ENCODE data around the gene RNFT1. TPM values are rescaled to one million over a fixed set of nuclear protein-coding genes. Genes with fewer than 3 reads are reported as not detected.
"Not testable (repeated sequence)": the region's sequence is repeated elsewhere in the genome, so short reads cannot be mapped to it uniquely, and the experiment has no call there.

Gene RNFT1
- total RNA-seq, 1 experiment from 2014 or later: 43.6 TPM

DNA sequence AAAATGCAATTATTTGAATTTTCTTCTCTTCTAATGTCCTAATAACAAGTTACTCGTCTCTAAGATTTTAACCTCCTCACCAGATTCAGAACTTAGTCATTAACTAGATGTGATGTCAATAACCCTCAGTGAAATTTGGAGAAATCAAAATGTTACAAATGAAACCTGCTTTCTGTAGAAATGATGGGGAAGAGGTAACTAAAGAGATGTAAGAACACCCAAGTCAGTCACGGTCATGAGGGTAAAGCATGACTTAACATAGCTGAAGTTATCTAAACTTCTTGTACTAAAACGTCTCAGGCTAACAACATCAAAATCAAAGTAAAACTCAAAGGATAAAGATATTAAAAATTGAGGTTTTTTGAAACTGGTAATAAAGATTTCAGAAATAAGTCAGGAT lies 9.7 kb downstream of the RNFT1 start:
- Histone ChIP-seq H3K27me3 (replicated peaks) (no peaks in the 10 kb centered on the region), H3K4me3 (no peak overlapping the region), H3K4me1 (replicated peaks) (no peaks in the 10 kb centered on the region), H3K36me3 (peaks cover 14% of the 10 kb centered on the region), H3K27ac (no peak overlapping the region), H3K9me3 (replicated peaks) (no peaks in the 10 kb centered on the region)
- DNase-seq (ENCODE audit: low read depth in 1 of 2, low spot score in 2 of 2): no peak

DNA sequence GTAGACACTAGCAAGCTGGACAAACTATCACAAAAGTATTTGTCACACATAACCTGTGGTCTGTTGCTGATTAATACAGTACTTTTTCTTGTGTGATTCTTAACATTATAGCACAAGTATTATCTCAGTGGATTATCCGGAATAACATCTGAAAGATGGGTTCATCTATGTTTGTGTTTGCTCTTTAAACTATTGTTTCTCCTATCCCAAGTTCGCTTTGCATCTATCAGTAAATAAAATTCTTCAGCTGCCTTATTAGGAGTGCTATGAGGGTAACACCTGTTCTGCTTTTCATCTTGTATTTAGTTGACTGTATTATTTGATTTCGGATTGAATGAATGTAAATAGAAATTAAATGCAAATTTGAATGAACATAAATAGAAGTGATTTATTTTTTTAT lies 14.5 kb downstream of the RNFT1 start:
- Histone ChIP-seq H3K4me3 (no peak overlapping the region), H3K27me3 (replicated peaks) (no peaks in the 10 kb centered on the region), H3K36me3 (peaks cover 26% of the 10 kb centered on the region), H3K9me3 (replicated peaks) (no peaks in the 10 kb centered on the region), H3K27ac (no peak overlapping the region), H3K4me1 (replicated peaks) (no peaks in the 10 kb centered on the region)
- DNase-seq (ENCODE audit: low read depth in 1 of 2, low spot score in 2 of 2): no peak

DNA sequence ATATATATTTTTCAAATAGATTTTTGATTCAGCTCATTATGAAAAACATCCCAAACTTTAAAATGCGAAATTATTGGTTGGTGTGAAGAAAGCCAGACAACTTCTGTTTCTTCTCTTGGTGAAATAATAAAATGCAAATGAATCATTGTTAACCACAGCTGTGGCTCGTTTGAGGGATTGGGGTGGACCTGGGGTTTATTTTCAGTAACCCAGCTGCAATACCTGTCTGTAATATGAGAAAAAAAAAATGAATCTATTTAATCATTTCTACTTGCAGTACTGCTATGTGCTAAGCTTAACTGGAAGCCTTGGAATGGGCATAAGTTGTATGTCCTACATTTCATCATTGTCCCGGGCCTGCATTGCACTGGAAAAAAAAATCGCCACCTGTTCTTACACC lies 17.2 kb downstream of the RNFT1 start:
- not testable (repeated sequence) for H3K4me3 ChIP-seq; DNase-seq (ENCODE audit: low read depth in 1 of 2, low spot score in 2 of 2)

DNA sequence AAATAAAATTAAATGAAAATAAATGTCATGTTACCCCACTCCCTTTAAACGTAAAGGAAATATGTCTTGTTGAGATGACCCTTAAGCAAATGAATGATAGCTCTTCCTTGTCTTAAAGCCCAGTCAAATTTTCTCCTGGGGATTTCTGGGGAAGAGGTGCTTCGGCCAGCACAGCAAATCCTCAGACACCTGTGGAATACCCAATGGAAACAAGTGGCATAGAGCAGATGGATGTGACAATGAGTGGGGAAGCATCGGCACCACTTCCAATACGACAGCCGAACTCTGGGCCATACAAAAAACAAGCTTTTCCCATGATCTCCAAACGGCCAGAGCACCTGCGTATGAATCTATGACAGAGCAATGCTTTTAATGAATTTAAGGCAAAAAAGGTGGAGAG lies 18.1 kb downstream of the RNFT1 start:
- not testable (repeated sequence) for H3K4me3 ChIP-seq; DNase-seq (ENCODE audit: low read depth in 1 of 2, low spot score in 2 of 2); H3K9me3 ChIP-seq (replicated peaks); H3K27me3 ChIP-seq (replicated peaks); H3K27ac ChIP-seq; H3K4me1 ChIP-seq (replicated peaks)
- peaks cover 24% of the 10 kb centered on the region for H3K36me3 ChIP-seq

More for the DNA sequence above, 17.2 kb downstream of the RNFT1 start:
- H3K9me3 ChIP-seq (replicated peaks); H3K27ac ChIP-seq; H3K4me1 ChIP-seq (replicated peaks); H3K27me3 ChIP-seq (replicated peaks): not testable (repeated sequence)
- peaks cover 17% of the 10 kb centered on the region for H3K36me3 ChIP-seq

- H3K4me1 ChIP-seq (replicated peaks): no peaks in the 10 kb centered on the region
- DNase-seq (ENCODE audit: low read depth in 1 of 2, low spot score in 2 of 2): no peak
- H3K4me3 ChIP-seq: no peak overlapping the region
- H3K9me3 ChIP-seq (replicated peaks): no peaks in the 10 kb centered on the region
- H3K27me3 ChIP-seq (replicated peaks): no peaks in the 10 kb centered on the region
- no peak overlapping the region for H3K27ac ChIP-seq
- H3K36me3 ChIP-seq: peaks cover 28% of the 10 kb centered on the region
Measured at GRCh38 chr17:59941131-59941530, 23.4 kb downstream of the RNFT1 start.

DNA sequence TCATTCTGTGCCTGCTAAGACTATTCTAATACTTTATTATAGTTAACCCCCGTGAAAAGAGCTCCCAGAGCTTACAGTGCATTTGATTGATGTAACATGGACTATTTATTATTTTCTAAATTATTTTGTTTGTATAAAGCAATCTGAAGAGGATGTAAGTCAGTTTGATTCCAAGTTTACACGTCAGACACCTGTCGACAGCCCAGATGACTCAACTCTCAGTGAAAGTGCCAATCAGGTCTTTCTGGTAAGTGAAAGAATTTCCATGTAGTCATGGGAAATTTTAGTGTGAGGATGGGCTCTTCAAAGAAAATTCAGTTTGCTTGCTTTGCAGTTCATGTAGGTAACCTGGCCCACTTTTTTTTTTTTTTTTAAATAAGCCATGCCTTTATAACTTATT lies 23.8 kb downstream of the RNFT1 start:
- not testable (repeated sequence) for H3K27ac ChIP-seq; H3K4me1 ChIP-seq (replicated peaks); H3K27me3 ChIP-seq (replicated peaks); H3K4me3 ChIP-seq; DNase-seq (ENCODE audit: low read depth in 1 of 2, low spot score in 2 of 2); H3K9me3 ChIP-seq (replicated peaks)
- peaks cover 28% of the 10 kb centered on the region for H3K36me3 ChIP-seq

DNA sequence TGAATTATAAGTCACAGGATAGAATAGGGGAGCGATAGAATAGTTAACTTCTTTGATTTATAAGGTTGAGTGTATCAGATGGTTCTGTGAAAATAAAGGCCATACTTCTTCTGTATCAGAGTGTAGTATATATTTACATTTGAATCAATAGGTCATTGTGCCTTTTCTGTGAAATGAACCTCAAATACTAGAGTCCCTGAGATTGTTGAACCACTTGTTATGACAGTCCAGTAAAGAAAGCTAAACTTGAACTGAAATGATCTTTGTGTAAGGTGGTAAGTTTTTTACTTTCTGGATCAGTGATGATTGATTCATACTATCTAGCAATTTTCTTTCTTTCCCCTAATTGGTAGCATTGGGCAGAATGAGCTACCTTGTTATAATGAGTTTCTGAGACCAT lies 31.2 kb downstream of the RNFT1 start:
- H3K4me3 ChIP-seq; H3K4me1 ChIP-seq (replicated peaks); H3K27me3 ChIP-seq (replicated peaks); DNase-seq (ENCODE audit: low read depth in 1 of 2, low spot score in 2 of 2); H3K9me3 ChIP-seq (replicated peaks); H3K27ac ChIP-seq: not testable (repeated sequence)
- H3K36me3 ChIP-seq: peaks cover 68% of the 10 kb centered on the region

DNA sequence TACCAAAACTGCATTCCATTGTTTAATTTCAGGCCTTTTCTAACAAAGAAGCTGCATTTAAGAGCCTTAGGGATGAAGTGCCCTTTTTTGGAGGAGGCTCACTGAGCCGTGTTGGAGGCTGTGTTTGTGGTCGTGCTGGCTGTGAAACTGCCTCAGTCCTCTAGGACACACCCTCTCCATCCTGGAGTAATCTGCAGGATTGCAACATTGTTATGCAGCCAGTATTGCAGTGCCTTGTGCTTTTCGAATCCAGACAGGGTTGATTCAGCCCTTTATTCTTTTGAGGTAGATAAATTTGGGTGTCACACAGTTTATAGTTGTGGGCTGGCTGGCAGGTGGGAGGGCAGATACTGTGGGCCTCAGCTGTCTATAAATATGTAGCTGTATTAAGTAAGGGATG lies 33.8 kb downstream of the RNFT1 start:
- peaks cover 69% of the 10 kb centered on the region for H3K36me3 ChIP-seq
- H3K27me3 ChIP-seq (replicated peaks); H3K9me3 ChIP-seq (replicated peaks); DNase-seq (ENCODE audit: low read depth in 1 of 2, low spot score in 2 of 2); H3K4me3 ChIP-seq; H3K4me1 ChIP-seq (replicated peaks); H3K27ac ChIP-seq: not testable (repeated sequence)

- H3K9me3 ChIP-seq (replicated peaks); DNase-seq (ENCODE audit: low read depth in 1 of 2, low spot score in 2 of 2); H3K4me1 ChIP-seq (replicated peaks); H3K27me3 ChIP-seq (replicated peaks); H3K4me3 ChIP-seq; H3K27ac ChIP-seq: not testable (repeated sequence)
- peaks cover 68% of the 10 kb centered on the region for H3K36me3 ChIP-seq
Measured at GRCh38 chr17:59930121-59930520, 34.4 kb downstream of the RNFT1 start.

- H3K9me3 ChIP-seq (replicated peaks); H3K27me3 ChIP-seq (replicated peaks); H3K27ac ChIP-seq; DNase-seq (ENCODE audit: low read depth in 1 of 2, low spot score in 2 of 2); H3K4me3 ChIP-seq; H3K4me1 ChIP-seq (replicated peaks): not testable (repeated sequence)
- peaks cover 62% of the 10 kb centered on the region for H3K36me3 ChIP-seq
Measured at GRCh38 chr17:59920637-59921036, 43.9 kb downstream of the RNFT1 start.

DNA sequence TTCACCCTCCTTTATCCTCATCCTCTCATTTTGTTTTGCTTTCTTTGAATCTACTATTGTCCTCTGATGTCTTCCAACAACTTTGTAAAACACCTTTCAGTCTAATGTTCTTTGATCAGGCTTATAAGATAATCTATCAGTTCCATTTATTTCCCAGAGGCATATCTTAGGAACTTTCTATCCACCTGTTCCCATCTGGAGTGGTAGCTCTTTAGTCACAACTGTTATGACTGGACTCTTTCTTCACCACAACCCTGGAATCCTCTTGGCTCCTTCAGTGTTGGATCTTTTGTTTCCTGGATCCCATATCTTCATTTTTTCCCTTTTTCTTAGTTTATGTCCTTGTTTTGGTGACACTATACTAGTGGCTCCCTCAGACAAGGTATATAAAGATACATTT lies 48.1 kb downstream of the RNFT1 start:
- H3K36me3 ChIP-seq: peaks cover 80% of the 10 kb centered on the region
- no peak overlapping the region for H3K27ac ChIP-seq

GRCh38 chr17:59914274-59914854 lies 50.2 kb downstream of the RNFT1 start:
- H3K9me3 ChIP-seq (replicated peaks): no peaks in the 10 kb centered on the region; the same call in 1 of the 2 replicates
- peaks cover 64% of the 10 kb centered on the region for H3K36me3 ChIP-seq
- DNase-seq (ENCODE audit: low read depth in 1 of 2, low spot score in 2 of 2): peak in 1 of 2 experiments; percentile 27
- no peaks in the 10 kb centered on the region for H3K4me1 ChIP-seq (replicated peaks)
- no peaks in the 10 kb centered on the region for H3K27me3 ChIP-seq (replicated peaks)
- H3K27ac ChIP-seq: no peak overlapping the region
- no peak overlapping the region for H3K4me3 ChIP-seq

More for the DNA sequence above, 48.1 kb downstream of the RNFT1 start:
- DNase-seq (ENCODE audit: low read depth in 1 of 2, low spot score in 2 of 2): no peak
- no peak overlapping the region for H3K4me3 ChIP-seq
- no peaks in the 10 kb centered on the region for H3K27me3 ChIP-seq (replicated peaks)
- H3K9me3 ChIP-seq (replicated peaks): no peaks in the 10 kb centered on the region; the same call in 1 of the 2 replicates
- no peaks in the 10 kb centered on the region for H3K4me1 ChIP-seq (replicated peaks)

- Histone ChIP-seq H3K4me1 (replicated peaks) (no peaks in the 10 kb centered on the region; the same call in 1 of the 2 replicates), H3K9me3 (replicated peaks) (no peaks in the 10 kb centered on the region; the same call in 1 of the 2 replicates), H3K4me3 (no peak overlapping the region), H3K27me3 (replicated peaks) (no peaks in the 10 kb centered on the region), H3K27ac (no peak overlapping the region), H3K36me3 (peaks cover 29% of the 10 kb centered on the region)
- DNase-seq (ENCODE audit: low read depth in 1 of 2, low spot score in 2 of 2): no peak
Measured at GRCh38 chr17:59907467-59907866, 57.1 kb downstream of the RNFT1 start.

- no peaks in the 10 kb centered on the region for H3K27me3 ChIP-seq (replicated peaks)
- DNase-seq (ENCODE audit: low read depth in 1 of 2, low spot score in 2 of 2): no peak
Measured at GRCh38 chr17:59903455-59903854, 61.1 kb downstream of the RNFT1 start.

More at GRCh38 chr17:59903455-59903854, 61.1 kb downstream of the RNFT1 start:
- H3K4me3 ChIP-seq: no peak overlapping the region
- peaks cover 17% of the 10 kb centered on the region; the same call in 1 of the 2 replicates for H3K36me3 ChIP-seq
- H3K27ac ChIP-seq: no peak overlapping the region
- no peaks in the 10 kb centered on the region for H3K9me3 ChIP-seq (replicated peaks)
- H3K4me1 ChIP-seq (replicated peaks): no peaks in the 10 kb centered on the region; the same call in 1 of the 2 replicates

All from SJSA1 (cell line).